CD4-positive, alpha-beta T cell treated with Interleukin-1 beta for 1 hour (primary cell): Measurements from ENCODE around the gene MYL5.

Source experiments
- DNase-seq, 2 donors: peaks; one replicate each; pipeline ENCODE4 v3.0.0-alpha.2; 2020 to 2022

MYL5 gene

DNA sequence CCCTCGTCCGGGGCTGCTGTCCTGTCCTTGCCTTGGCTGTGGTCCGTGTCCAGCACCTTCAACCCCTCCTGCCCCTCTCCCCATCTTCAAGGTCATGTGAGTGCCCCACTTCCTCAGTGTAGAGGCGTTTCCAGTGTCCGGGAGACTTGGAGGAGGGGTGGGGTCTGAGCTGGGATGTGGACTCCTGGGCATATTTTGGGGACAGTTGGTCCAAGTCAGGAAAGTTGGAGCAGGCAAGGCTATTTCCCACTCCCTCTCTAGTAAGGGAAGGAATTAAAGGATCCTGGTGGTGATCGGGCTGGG lies 34.2 kb downstream of the MYL5 start:
- no peak for DNase-seq

DNA sequence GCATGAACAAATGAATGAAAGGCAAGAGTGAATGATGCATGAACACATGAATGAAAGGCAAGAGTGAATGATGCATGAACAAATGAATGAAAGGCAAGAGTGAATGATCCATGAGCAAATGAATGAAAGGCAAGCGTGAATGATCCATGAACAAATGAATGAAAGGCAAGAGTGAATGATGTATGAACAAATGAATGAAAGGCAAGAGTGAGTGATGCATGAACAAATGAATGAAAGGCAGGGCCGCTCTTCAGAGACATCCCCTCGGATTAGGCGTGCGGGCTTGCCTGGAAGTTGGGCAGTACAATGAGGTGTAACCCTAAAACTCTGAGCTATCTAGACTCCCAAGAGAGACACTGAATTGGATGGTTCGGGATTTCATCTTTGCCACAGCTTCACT lies 35.0 kb downstream of the MYL5 start:
- no peak for DNase-seq

DNA sequence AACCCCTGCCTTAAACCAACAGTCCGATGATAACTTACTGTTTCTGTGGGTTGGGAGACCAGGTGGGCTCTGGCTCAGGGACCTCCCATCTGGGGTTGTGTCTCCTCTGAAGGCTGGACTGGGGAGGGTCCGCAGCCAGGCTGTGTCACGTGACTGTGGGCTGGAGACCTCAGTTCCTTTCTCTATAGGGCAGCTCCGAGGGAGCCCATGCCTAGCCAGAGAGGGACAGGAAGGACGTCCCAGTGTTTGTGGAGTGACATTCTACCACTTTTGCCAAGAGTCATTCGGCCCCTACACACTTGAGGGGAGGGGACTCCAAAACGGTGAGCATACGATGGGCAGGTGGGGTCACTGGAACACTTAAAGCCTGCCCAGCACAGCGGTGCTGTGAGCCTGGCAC lies 35.8 kb downstream of the MYL5 start:
- no peak for DNase-seq

DNA sequence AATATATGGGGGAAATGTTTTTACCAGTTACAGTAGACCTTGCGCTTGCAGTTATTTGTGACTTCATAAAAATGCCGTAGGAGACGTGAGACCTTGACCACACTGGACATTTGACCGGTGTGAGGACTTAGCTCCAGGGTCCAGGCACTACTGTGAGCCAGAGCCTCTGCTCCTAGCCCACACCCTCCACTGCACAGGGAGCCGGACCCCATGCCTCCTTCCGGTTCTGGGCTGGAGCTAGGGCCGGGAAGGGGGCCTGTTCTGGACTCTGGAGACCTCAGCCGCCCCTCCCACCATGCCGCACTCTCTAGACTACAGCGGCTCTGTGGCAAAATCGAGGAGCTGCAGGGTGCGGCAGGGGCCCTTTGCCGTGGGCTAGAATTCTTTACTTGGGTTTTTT lies 36.6 kb downstream of the MYL5 start:
- DNase-seq: no peak

DNA sequence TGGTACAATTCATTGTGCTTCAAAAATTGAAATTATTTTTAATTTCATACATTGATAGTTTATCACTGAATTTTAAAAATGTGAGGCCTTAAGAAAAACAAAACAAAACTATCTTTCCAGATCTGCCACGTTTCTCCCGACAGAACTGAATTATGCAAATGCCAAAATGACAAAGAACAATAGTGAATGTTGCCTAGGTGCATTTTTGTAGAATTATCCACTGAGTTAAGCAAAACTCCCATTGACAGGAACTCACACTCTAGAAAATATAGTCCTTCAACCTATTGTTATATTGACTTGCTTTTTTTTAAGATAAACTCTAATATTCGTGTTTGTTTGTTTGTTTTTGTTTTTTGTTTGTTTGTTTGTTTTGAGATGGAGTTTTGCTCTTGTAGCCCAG lies 37.8 kb downstream of the MYL5 start:
- DNase-seq: no peak

DNA sequence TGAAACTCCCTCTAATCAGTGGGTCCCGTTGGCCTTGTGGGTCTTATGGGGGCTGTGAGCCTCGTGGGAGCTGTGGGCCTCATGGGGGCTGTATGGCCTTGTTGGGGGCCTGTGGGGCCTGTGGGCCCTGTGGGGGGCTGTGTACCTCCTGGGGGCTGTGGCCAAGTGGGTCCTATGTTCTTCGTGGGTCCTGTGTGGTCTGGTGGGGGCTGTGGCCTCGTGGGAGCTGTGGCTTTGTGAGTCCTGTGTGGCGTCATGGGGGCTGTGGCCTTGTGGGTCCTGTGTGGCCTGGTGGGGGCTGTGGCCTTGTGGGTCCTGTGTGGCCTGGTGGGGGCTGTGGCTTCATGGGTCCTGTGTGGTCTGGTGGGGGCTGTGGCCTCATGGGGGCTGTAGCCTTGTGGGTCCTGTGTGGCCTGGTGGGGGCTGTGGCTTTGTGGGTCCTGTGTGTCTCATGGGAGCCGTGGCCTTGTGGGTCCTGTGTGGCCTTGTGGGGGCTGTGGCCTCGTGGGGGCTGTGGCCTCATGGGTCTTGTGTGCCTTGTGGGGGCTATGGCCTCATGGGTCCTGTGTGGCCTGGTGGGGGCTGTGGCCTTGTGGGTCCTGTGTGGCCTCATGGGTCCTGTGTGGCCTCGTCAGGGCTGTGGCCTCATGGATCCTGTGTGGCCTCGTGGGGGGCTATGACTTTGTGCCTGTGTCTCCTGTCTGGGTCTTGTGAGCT lies 38.7 kb downstream of the MYL5 start:
- no peak for DNase-seq

DNA sequence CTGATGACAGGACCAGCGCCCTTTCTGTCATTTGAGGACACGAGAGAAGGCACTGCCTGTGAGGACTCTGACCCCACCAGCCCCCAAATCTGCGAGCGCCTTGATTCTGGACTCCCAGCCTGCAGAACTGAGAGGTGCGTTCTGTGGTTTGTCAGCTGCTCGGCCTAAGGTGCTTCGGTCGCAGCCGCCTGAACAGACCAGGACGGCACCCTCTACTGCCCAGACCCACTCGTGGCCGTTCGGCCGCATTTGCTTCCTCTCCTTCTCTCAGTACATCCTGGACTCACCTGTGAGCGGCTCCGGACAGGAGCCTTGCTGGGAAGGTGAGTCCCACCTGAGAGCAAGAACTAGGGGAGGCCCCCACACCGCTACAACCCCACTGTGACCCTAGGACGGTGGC lies 39.7 kb downstream of the MYL5 start:
- DNase-seq: no peak

DNA sequence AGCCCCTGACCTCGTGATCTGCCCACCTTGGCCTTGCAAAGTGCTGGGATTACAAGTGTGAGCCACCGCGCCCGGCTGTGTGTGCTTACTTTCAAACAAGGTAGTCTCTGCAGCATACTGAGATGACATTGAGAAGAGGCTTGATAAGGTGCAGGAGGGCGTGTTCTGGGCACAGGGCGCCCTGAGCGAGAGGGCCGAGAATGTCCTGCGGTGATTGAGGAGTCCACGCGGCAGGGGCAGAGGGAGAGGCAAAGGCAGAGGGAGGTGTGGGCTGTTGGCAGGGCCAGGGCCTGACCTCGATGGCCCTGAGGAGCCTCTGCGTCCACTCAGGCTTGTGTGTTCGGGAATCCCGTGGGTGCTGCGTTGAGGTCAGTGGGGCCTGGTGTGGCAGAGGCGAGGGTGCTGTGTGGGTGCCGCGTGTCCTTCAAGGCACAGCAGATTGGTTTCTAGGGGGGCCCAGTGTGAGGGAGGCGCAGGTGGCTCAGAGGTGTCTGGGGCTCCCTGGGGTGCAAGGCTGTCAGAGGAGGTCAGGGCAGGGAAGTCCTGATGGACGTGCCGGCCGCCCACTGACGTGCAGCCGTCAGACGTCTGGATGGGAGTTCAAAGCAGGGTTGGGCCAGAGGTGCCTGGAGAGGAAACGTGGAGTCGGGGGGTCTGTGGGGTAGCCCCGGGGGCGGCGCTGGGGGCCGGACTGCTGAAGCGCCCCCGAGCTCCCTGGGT lies 43.4 kb downstream of the MYL5 start:
- DNase-seq: no peak

DNA sequence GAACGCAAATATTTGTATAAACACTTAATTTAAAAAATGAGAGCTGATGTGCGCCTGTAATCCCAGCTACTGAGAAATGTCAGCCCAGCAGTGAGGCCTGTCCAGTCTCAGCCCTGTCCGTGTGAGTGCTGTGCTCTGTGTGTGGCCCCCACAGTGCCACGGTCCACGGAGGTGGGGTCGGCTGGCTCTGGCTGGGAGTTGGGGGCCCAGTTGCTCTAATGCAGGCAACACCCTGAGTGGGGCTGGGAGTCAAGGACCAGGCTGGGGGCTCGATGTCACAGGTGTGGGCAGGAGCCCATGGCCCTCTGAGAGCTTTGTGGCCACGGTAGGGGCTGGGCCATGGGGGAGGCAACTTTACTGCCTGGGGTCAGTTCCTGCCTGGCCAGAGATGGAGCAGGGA lies 44.1 kb downstream of the MYL5 start:
- DNase-seq: no peak

DNA sequence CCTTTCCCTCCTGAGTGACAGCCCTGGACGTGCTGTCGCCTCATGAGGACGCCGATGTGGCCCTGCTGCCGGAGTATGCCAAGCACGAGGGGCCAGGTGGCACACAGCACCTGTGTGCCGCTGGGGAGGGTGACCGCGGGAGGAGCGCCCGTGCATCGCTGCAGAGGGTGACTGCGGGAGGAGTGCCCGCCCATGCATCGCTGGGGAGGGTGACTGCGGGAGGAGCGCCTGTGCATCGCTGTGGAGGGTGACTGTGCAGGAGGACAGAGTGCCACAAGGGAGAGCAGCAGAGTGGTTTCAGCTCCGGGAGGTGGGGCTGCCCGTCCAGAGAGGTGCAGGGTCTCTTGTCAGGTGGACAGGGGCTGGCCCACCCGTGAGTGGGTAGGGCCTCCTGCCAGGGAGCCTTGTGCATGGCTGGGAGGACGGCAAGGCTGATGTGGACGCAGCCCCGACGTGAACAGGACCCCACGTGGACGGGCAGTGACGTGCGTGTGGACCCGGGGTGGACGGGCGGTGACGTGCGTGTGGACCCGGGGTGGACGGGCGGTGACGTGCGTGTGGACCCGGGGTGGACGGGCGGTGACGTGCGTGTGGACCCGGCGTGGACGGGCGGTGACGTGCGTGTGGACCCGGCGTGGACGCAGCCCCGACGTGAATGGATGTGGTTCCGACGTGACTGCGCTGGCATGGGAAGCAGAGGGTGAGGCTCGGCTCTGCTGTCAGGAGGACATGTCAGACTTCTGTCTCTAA lies 45.9 kb downstream of the MYL5 start:
- no peak for DNase-seq

DNA sequence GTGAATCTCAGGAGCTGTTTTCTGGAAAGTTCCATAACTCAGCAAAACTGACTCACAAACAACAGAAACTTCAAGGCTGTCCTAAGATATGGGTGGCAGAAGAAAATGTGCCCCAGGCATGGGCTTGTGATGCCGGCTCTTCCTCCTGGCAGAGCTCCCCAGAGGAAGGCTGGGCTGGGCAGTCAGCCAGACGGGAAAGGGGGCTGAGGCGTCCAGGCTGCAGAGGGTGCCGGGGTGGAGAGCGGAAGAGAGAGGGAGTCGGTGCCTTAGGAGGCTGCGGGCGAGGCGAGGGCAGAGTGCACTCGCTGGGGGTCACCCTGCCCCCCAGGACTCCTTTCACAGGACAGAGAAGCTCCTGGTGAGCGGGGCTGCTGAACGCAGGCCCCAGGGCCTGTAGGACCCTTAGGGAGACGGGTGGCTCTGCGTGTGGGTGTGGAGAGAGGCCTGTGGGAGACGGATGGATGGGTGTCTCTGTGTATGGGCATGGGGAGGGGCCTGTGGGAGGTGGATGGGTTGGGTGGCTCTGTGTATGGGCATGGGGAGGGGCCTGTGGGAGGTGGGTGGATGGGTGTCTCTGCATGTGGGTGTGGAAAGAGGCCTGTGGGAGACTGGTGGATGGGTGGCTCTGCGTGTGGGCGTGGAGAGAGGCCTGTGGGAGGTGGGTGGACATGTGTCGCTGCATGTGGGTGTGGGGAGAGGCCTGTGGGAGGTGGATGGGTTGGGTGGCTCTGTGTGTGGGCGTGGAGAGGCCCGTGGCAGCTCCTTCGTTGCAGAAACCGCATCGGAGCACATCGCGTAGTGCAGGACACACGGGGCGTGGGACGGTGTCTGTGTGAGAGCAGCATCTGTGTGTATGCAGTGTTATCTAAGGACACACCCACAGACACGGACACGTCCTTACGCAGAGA lies 47.2 kb downstream of the MYL5 start:
- DNase-seq: no peak

DNA sequence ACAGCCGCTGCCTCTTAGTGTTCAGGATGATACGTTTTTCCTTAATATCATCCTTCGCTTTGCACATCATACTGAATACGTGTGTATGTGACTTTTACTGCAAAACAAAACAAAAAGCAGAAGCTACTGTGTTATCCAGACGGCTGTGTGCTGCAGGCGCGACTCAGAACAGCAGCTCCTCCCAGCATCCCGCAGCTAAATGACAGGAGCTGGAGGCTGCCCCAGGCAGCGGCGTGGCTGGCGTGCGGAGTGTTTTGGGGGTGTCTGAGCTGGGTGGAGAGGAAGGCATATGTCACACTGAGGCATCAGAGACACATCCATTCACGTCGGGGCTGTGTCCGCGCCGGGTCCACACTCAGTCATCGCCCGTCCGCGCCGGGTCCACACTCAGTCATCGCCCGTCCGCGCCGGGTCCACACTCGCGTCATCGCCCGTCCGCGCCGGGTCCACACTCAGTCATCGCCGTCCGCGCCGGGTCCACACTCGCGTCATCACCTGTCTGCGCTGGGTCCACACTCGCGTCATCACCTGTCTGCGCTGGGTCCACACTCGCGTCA lies 47.9 kb downstream of the MYL5 start:
- DNase-seq: no peak

DNA sequence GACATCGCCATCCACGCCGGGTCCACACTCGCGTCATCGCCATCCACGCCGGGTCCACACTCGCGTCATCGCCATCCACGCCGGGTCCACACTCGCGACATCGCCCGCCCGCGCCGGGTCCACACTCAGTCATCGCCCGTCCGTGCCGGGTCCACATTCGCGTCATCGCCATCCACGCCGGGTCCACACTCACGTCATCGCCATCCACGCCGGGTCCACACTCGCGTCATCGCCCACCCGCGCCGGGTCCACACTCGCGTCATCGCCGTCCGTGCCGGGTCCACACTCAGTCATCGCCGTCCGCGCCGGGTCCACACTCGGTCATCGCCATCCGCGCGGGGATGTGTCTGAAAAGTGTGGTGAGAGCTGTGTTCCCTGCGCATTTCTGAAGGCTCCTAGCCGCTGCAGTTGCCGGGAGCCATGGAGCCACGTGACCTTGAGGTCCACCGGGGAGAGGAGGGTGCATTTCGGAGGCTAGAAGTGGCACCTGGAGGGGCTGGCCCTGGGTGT lies 48.6 kb downstream of the MYL5 start:
- no peak for DNase-seq

DNA sequence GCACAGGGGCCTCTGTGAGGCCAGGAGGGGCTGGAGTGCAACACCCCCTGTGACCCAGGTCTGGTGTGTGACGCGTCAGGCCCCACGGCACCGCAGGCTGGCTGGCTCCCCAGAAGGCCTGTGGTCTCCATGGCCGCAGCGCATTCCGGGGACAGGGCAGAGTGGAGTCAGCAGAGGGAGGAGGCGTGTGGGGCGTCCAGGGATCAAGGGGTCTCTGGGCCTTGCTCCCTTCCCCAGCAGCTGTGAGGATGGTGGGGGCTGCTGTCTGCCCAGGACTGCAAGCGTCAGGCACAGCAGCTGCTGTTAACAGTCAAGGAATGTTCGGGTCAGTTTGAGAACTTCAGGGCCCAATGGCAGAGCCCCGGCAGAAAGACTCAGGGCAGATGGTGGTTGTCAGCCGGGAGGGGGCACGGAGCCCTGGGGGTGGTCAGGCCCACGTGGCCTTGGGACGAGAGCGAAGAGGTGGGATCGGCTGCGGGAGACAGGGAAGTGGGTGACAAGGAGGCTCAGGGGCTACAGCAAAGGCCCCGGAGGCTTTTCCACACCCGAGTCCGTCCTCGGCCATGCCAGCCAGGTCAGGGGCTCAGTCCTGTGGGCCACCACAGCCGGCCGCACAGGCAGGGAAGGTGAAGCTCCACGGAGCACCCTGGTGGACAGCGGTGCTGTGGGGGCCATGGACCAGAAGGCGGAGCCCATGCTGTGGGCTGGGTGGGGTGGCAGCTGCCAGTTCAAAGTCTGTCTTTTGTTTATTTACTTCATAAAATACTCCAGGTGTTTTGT lies 49.6 kb downstream of the MYL5 start:
- DNase-seq: no peak

DNA sequence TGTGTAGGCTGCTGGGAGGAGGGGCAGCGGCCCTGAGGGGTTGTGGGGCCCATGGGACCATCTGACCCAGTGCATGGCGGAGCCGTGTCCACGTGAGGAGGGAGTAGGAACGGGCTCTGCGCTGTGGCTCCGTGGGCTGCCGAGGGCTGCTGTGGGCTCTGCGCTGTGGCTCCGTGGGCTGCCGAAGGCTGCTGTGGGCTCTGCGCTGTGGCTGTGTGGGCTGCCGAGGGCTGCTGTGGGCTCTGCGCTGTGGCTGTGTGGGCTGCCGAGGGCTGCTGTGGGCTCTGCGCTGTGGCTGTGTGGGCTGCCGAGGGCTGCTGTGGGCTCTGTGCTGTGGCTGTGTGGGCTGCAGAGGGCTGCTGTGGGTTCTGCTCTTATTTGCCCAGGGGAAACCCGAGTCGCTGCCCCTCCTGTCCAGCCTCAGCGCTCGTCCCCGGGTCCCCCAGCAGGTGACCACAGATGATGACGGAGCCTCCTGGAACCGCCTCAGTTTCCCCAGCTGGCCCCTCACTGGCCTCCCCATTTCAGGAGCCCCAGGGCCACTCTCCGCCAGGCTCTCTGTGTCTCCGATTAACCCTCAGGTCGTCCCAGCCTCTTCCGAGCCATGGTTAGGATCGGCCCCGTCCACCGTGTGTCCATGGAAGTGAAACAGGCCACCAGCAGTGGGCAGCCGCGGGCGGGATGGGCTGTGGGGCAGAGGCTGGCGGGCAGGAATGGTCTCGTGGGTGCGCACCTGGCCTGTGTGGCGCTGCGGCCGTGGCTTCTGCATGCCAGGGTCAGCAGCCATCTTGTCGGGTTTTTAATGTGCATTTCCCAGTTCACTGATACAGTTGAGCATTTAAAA lies 51.3 kb downstream of the MYL5 start:
- DNase-seq: no peak

DNA sequence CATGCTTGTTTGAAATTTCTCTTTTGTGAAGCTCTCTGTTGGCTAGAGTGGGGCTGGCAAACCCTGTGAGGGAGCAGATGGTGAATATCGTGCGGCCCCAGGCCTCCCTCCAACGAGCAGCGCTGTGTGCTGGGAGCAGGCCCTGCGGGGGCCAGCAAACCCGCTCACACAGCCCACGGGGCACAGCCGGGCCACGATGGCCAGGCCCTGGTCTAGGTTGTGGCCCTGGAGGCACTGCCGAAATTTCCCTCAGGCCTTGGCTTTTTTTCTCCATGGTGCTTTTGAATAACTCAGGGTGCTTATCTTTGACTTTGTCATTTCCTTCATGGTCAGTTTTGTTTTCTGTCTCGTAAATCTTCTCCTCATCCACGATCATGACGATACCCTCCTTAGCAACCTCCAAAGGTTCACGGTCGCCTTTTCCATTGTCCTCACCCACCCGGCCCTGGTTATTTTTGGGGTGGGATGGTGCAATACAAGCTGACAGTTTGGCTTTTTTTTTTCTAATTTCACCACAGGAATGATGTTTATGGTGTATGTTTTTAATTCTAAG lies 52.0 kb downstream of the MYL5 start:
- no peak for DNase-seq

DNA sequence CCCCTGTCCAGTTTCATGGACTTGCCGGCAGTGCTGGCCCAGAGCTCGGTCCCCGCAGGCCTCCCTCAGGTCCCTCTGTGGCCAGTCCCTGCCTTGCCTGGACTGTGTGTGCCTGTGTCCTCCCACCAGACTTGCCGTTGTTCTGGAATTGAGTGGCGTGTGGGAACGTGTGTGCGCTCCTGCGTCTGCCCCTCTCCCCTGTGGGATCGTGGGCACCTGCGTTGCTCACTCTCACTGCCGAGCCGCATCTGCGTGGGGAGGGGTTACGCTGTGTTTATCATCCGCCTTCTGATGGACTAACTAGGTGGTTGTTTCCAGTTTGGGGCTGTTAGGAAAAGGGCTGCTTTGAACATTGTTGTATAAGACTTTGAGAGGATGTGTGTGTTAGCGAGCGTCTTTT lies 52.5 kb downstream of the MYL5 start:
- DNase-seq: no peak

DNA sequence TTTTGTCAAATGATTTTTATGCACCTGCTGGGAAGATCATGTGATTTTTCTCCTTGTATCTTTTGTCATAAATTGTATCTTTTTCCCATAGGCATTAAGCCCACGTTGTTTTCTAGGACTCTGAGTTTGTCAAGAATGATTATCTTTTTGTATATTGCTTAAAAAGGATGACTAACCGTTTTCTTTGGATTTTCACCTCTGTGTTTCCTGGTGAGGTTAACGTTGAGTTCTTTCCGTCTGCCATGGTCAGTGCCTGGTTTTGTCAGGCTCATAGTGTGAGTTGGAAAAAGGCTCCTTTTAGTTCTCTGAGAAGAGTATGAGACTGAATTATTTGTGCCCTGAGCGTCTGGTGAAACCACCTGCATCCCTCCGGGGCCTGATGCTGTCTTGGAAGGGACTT lies 53.2 kb downstream of the MYL5 start:
- no peak for DNase-seq

DNA sequence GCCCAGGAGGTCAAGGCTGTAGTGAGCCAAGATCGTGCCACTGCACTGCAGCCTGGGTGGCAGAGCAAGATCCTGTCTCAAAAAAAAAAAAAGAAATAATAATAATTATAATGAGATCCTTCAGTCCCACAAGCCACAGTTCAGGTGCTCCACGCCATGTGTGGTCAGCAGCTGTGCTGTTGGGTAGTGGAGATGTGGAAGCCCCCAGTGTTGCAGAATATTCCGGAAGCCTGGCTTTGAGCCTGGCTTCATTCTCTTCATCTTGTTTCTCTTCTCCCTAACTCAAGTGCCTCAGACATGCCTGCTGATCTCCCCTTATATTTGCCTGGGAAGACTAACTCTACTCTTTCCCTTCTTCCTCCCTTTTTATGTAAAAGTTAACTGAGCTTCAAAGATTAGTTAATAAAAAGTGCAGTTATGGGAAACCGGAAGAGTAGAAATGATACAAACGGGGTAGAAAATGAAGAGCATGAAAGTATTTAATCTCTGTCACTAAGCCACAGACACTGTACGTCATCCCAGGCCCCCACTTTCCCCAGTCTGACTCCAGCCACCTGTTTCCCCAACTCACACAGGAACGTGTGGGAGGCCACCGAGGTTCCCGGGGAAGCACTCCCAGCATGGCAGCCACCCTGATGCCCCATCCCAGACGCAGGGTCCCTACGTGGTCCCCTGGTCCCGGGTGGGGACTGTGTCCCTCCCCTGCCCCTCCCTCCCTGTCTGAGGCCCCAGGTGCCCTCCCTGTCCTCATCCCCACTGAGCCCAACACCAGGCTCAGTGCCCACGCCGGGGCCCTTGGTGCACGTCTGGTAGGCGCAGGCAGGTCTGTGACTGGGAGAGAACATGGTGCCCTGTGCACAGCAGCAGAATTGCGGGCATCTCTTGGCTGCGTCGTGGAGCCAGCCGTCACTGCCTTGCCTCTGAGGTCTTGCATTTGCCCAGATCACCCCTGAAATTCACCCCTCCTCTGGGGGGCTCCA lies 55.3 kb downstream of the MYL5 start:
- DNase-seq: no peak
